ENCODE results near the gene TNFSF18.

GRCh38 chr1:173062150-173062938, 11.6 kb upstream of the TNFSF18 start:
- TF ChIP-seq POLR2AphosphoS5 (IDR thresholded peaks at IDR 0.05), result no peak
- TF ChIP-seq CTCF (IDR thresholded peaks at IDR 0.05), result no peak

Measured in breast epithelium (tissue), 3 donors.